B cell (primary cell): ENCODE measurements around the gene SATB1. TPM values are rescaled to one million over a fixed set of nuclear protein-coding genes. Genes with fewer than 3 reads are reported as not detected.

ENCODE experiments used
- ATAC-seq: fragments of 200-7000 bp; cut with Tn5 transposase; one replicate; pipeline ENCODE4 v1.10.0; 2021; ENCODE audit warnings: low read depth, mild to moderate bottlenecking, moderate number of reproducible peaks, moderate library complexity
- CTCF ChIA-PET: fragments of 350-600 bp; sonication (Branson Sonifier 250); formaldehyde crosslinking; loops from one replicate; lab custom pipeline; 2021; ENCODE audit warnings: antibody characterized with exemption, inconsistent platforms; lab: Charles Lee
- POLR2A ChIA-PET: fragments of 350-600 bp; sonication (Branson Sonifier 250); formaldehyde crosslinking; loops from one replicate; lab custom pipeline; 2021; ENCODE audit warnings: antibody characterized with exemption; lab: Charles Lee
- DNase-seq: peaks from one replicate; pipeline ENCODE4 v3.0.0; 2013
- H2AFZ ChIP-seq: 2 replicates; pipeline ENCODE4 v1.6.1; 2012; ENCODE audit warnings: mild to moderate bottlenecking, low read depth, low read length; ENCODE audit not compliant: insufficient read depth, poor library complexity, severe bottlenecking
- H3K27ac ChIP-seq, 2 donors: 1 replicate in 1 of 2; 2 replicates in 1 of 2; pipeline ENCODE4 v1.5.1; 2012 to 2013; ENCODE audit warnings: low read length in 2 of 2, mild to moderate bottlenecking in 2 of 2, moderate library complexity in 1 of 2
- H3K27me3 ChIP-seq, 4 experiments: fragments of 200-600 bp in 1 of 4; sonication (generic) in 1 of 4; replicated peaks in 1 of 4; 1 replicate in 2 of 4; 2 replicates in 2 of 4; pipeline versions ENCODE4 v1.6.1 to v1.7.0; 2013 to 2016; ENCODE audit warnings: low read length in 3 of 4, mild to moderate bottlenecking in 2 of 4, mixed read lengths in 1 of 4, moderate library complexity in 1 of 4; ENCODE audit not compliant: insufficient read depth in 4 of 4, control insufficient read depth in 3 of 4; ENCODE audit errors: control extremely low read depth in 1 of 4
- H3K36me3 ChIP-seq, 2 experiments: replicated peaks in 1 of 2; 1 replicate in 1 of 2; 2 replicates in 1 of 2; pipeline versions ENCODE4 v1.6.1 to v1.7.1; 2013; ENCODE audit warnings: low read length in 1 of 2; ENCODE audit not compliant: insufficient read depth in 2 of 2, control insufficient read depth in 1 of 2; ENCODE audit errors: control extremely low read depth in 1 of 2, extremely low read depth in 1 of 2
- H3K4me1 ChIP-seq, 2 donors: fragments of 200-600 bp in 1 of 2; sonication (generic) in 1 of 2; 1 replicate in 1 of 2; 2 replicates in 1 of 2; pipeline versions ENCODE4 v1.5.1 to v1.6.1; 2013 to 2017; ENCODE audit warnings: low read length in 2 of 2; ENCODE audit not compliant: control insufficient read depth in 2 of 2, insufficient read depth in 2 of 2
- H3K4me2 ChIP-seq: replicated peaks from 2 replicates; pipeline ENCODE3; 2012; ENCODE audit warnings: mild to moderate bottlenecking, low read depth, low read length; ENCODE audit not compliant: poor library complexity, severe bottlenecking
- H3K4me3 ChIP-seq, 5 experiments: fragments of 200-600 bp in 1 of 5; sonication (generic) in 1 of 5; 1 replicate in 3 of 5; 2 replicates in 2 of 5; pipeline versions ENCODE4 v1.5.1 to v1.7.0; 2011 to 2016; ENCODE audit warnings: low read length in 4 of 5, mild to moderate bottlenecking in 4 of 5, low read depth in 2 of 5, control low read depth in 1 of 5, moderate library complexity in 1 of 5; ENCODE audit not compliant: insufficient read depth in 1 of 5; ENCODE audit errors: control extremely low read depth in 1 of 5, extremely low read depth in 1 of 5
- H3K79me2 ChIP-seq: fragments of 200-600 bp; sonication (generic); one replicate; pipeline ENCODE4 v1.6.0; 2016; ENCODE audit warnings: low read length; ENCODE audit not compliant: control insufficient read depth, insufficient read depth
- H3K9ac ChIP-seq: fragments of 200-600 bp; sonication (generic); 2 replicates; pipeline ENCODE4 v1.6.1; 2017; ENCODE audit warnings: mild to moderate bottlenecking, low read length, moderate library complexity
- H3K9me3 ChIP-seq, 3 donors: one replicate each; pipeline versions ENCODE4 v1.6.1 to v1.7.1; 2013; ENCODE audit warnings: low read length in 2 of 3; ENCODE audit not compliant: control insufficient read depth in 2 of 3, insufficient read depth in 1 of 3; ENCODE audit errors: control extremely low read depth in 1 of 3
- H4K20me1 ChIP-seq: 2 replicates; pipeline ENCODE4 v1.6.0; 2012; ENCODE audit warnings: mild to moderate bottlenecking, low read length; ENCODE audit not compliant: insufficient read depth, control insufficient read depth, poor library complexity, severe bottlenecking
- H3K27ac Mint-ChIP-seq: one replicate; pipeline ENCODE4 v1.8.0; 2021; ENCODE audit warnings: mixed read lengths
- H3K27me3 Mint-ChIP-seq: one replicate; pipeline ENCODE4 v1.8.0; 2021; ENCODE audit warnings: mixed read lengths
- H3K4me1 Mint-ChIP-seq: one replicate; pipeline ENCODE4 v1.8.0; 2021; ENCODE audit warnings: mixed read lengths
- H3K4me3 Mint-ChIP-seq: one replicate; pipeline ENCODE4 v1.8.0; 2021; ENCODE audit warnings: mixed read lengths
- H3K9me3 Mint-ChIP-seq: one replicate; pipeline ENCODE4 v1.8.0; 2022; ENCODE audit warnings: mixed read lengths; ENCODE audit not compliant: insufficient read depth
- EZH2 ChIP-seq: IDR thresholded peaks from 2 replicates; pipeline ENCODE4 v1.6.1; 2012; ENCODE audit warnings: borderline replicate concordance, low read depth, mild to moderate bottlenecking, moderate library complexity, low read length; ENCODE audit not compliant: insufficient read depth, poor library complexity, severe bottlenecking
- WGBS: methylation state at CpG from one replicate; pipeline ENCODE4 v1.1.5; 2013; ENCODE audit warnings: missing lambda C conversion rate; ENCODE audit not compliant: insufficient coverage; 5-methylcytosine and 5-hydroxymethylcytosine counted together
- intact Hi-C: fragments of 100-400 bp; cut with micrococcal nuclease; formaldehyde crosslinking; loops from one replicate; pipeline ENCODE4 v1.10.0; 2022
- polyA plus RNA-seq: library from polyadenylated mRNA; depleted of rRNA; stranded (reverse); fragments of >200 nt; gene quantifications from 2 replicates; pipeline ENCODE4 v1.2.3, GENCODE V29; 2012
- total RNA-seq, 2 donors: library from RNA; stranded (reverse); fragments of 120-200 nt in 1 of 2; gene quantifications; 1 replicate in 1 of 2; 2 replicates in 1 of 2; pipeline versions ENCODE4 v1.2.3 to v1.2.4, GENCODE V29; 2013 to 2022
- TF ChIP-seq, protein P1 (sequence below): fragments of 200-600 bp; IDR thresholded peaks from one replicate; pipeline ENCODE4 v1.8.0; 2022; ENCODE audit warnings: antibody characterized with exemption, mild to moderate bottlenecking

Gene SATB1
- total and polyA plus RNA-seq, 2 donors (not counting 1 experiment from before 2014, with no cell fraction given) = 42.3 to 66.5 TPM

DNA sequence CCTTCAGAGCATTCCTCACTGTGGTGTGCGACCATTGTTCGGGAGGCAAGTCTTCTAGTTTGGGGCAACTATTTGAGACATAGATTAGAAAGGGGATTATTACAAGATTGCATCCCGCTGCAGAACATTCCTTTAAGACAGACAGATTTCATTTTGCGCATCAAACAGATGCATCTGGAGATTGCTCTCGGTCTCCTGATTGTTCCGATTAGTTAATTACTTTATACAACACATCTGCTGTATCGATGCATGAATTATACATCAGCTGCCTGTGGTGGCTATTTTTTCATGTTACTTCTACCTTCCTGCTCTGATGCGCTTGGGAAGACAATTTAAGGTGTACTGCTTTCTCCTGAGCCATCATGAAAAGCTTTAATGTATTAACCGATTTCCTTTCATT is 10.0 kb downstream of the SATB1 start:
- no peaks in the 10 kb centered on the region for H3K4me1 ChIP-seq
- H3K4me2 ChIP-seq = no peak overlapping the region
- ChIA-PET POLR2A (no interaction called here), CTCF (no interaction called here)
- DNase-seq (no peak), ATAC-seq (no peak)
- H3K79me2 ChIP-seq = peaks cover 2% of the 10 kb centered on the region
- 100% methylated on average over 5 of the region's 9 CpGs for WGBS
- H2AFZ ChIP-seq = no peak overlapping the region
- no peak overlapping the region for H3K9ac ChIP-seq
- intact Hi-C loops = loop anchor here (5.0 kb wide), 1 partner anchor 37 kb away; no protein-coding TSS in a partner anchor
- Mint-ChIP-seq H3K4me1 (peaks cover 3% of the 10 kb centered on the region), H3K27ac (no peak overlapping the region), H3K27me3 (no peaks in the 10 kb centered on the region), H3K9me3 (no peaks in the 10 kb centered on the region), H3K4me3 (no peak overlapping the region)
- TF ChIP-seq, protein P1, sequence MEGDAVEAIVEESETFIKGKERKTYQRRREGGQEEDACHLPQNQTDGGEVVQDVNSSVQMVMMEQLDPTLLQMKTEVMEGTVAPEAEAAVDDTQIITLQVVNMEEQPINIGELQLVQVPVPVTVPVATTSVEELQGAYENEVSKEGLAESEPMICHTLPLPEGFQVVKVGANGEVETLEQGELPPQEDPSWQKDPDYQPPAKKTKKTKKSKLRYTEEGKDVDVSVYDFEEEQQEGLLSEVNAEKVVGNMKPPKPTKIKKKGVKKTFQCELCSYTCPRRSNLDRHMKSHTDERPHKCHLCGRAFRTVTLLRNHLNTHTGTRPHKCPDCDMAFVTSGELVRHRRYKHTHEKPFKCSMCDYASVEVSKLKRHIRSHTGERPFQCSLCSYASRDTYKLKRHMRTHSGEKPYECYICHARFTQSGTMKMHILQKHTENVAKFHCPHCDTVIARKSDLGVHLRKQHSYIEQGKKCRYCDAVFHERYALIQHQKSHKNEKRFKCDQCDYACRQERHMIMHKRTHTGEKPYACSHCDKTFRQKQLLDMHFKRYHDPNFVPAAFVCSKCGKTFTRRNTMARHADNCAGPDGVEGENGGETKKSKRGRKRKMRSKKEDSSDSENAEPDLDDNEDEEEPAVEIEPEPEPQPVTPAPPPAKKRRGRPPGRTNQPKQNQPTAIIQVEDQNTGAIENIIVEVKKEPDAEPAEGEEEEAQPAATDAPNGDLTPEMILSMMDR = no peak
- no peak for TF ChIP-seq EZH2
- peaks cover 20 to 35% of the 10 kb centered on the region in 2 experiments for H3K36me3 ChIP-seq
- peaks cover 7% of the 10 kb centered on the region for H4K20me1 ChIP-seq
- H3K9me3 ChIP-seq = no peaks in the 10 kb centered on the region
- no peaks in the 10 kb centered on the region for H3K27me3 ChIP-seq
- no peak overlapping the region for H3K27ac ChIP-seq
- H3K4me3 ChIP-seq = no peak overlapping the region

DNA sequence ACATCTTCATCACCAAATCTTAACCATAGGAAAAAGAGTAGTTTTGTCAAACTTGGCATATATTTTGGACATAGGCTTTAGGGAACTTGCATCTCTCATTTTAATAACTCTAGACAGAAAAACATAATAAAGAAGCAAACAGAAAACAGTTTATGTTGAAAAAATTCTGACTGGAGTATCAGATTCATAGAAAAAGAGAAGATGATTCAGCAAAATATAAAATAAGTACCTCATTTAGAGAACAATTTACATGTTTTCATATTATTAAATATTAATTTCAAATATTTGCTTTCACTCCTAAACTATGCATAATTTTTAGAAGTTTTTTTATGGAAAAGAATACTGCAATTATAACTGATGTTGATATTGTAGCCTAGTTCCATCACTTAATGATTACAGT is 12.5 kb downstream of the SATB1 start:
- DNase-seq (no peak), ATAC-seq (no peak)
- TF ChIP-seq, protein P1 = no peak
- TF ChIP-seq EZH2 = no peak
- Histone ChIP-seq H3K4me2 (no peak overlapping the region), H3K9me3 (no peaks in the 10 kb centered on the region), H3K4me3 (no peak overlapping the region), H3K27me3 (no peaks in the 10 kb centered on the region), H3K4me1 (no peaks in the 10 kb centered on the region), H2AFZ (no peak overlapping the region), H3K9ac (no peak overlapping the region), H3K79me2 (no peaks in the 10 kb centered on the region), H3K36me3 (peaks cover 16 to 26% of the 10 kb centered on the region in 2 experiments), H4K20me1 (peaks cover 7% of the 10 kb centered on the region), H3K27ac (no peak overlapping the region)
- CTCF ChIA-PET = no interaction called here
- Mint-ChIP-seq H3K4me3 (no peak overlapping the region), H3K27me3 (no peaks in the 10 kb centered on the region), H3K9me3 (no peaks in the 10 kb centered on the region), H3K27ac (no peak overlapping the region), H3K4me1 (peaks cover 3% of the 10 kb centered on the region)
- intact Hi-C loops = no loop called here
- POLR2A ChIA-PET = no interaction called here
